ENCODE results near the gene EYA4.

GRCh38 chr6:133441491-133441890 lies 200.3 kb downstream of the EYA4 start:
- TF ChIP-seq POLR2AphosphoS5 (IDR thresholded peaks at IDR 0.05; ENCODE audit: borderline replicate concordance, low read depth, low read length) (no peak), EZH2 (IDR thresholded peaks at IDR 0.05) (no peak), FOXP2 (optimal IDR thresholded peaks at IDR 0.05; ENCODE audit: control extremely low read depth, extremely low read length, insufficient read depth) (no peak)

Measured in SK-N-MC (cell line).